ENCODE measurements around the gene CXCL12.
A peak's percentile ranks its signal among the peaks of the same experiment; 100 is the strongest.

CXCL12 gene

DNA sequence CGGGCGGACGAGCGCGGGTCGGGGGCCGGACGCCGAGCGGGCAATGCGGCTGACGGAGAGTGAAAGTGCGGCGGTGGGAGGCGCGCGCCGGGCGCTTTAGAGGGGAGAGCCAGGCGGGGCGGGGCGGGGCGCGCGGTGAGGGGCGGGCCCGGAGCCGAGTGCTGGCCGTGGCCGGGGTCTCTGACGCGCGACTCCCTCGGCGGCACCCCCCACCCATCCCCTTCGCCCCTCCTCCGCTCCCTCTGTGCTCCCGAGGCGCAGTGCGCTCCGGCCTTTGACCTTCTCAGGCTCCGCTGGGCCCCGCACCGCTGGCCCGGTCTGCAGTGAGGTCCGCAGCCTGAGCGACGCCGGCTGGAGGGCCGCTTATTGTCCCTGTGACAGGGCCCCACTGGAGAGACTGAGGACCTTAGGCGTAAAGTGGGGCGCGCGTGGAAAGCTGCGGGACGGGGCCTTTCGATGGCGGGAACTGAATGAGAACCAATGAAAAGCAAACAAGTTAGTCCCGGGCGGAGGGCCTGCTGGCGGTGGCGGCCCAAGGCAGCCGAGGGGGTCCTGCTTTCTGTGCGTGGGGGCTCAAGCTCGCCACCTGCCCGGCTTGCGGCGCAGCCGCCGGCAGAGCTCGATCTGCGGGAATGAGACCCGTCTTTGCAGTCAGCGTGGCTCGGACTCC, at the start of gene CXCL12:
Gene CXCL12 (minus strand): TSS at position 72 of the 670 bp plus-strand sequence. CDS start 92 bp downstream, outside the sequence.
- peak within 1 kb of the TSS; percentile 73 for H3K9ac ChIP-seq (ENCODE audit: low read depth, low read length)
- no peaks in the 10 kb centered on the region for H3K36me3 ChIP-seq (ENCODE audit: insufficient read depth, low read length)
- peaks cover 21% of the 10 kb centered on the region for H3K4me1 ChIP-seq (ENCODE audit: insufficient read depth, low read length)
- no peaks in the 10 kb centered on the region for H3K9me3 ChIP-seq (ENCODE audit: control insufficient read depth, insufficient read depth, low read length)

DNA sequence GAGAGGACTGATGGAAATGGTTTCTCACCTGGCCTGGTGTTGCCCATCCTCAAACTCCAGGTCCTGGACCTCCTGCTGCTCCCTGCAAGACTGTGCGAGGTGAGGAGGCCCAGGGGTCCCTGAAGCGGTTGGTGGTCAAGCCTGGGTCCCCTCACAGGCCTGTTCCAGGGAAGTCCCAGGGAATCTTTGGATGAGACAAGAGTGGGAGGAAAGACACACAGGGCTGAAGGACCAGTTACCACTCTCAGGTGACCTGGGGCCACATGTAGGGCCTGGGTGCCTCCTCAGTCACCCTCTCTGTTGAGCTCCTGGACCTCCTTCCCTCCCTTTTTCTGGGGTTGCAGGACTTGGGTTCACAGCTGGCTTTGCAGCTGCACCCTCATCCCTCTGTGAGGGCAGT, 42.6 kb upstream of the CXCL12 start:
- Histone ChIP-seq H3K9me3 (ENCODE audit: control insufficient read depth, insufficient read depth, low read length) (no peaks in the 10 kb centered on the region), H3K36me3 (ENCODE audit: insufficient read depth, low read length) (no peaks in the 10 kb centered on the region), H3K9ac (ENCODE audit: low read depth, low read length) (no peak overlapping the region), H3K4me1 (ENCODE audit: insufficient read depth, low read length) (no peaks in the 10 kb centered on the region)

DNA sequence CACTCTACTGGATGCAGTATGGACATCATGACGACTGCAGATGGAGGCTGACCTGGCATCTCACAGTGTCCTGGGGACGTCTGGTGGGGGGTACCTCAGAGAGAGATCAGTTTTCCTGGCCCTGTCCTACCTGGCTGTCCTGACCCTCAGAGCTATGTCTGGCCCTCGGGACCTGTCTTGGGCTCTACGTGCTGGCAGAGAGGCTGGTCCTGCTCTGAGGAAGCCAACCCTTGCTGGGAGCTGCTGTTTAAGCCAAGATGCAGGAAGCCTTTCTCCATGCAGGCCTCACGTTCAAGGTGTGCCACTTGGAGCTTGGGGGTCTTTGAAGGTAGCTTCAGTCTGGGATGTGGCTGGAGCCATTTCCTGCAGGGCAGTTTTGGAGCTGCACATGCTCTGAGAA, 42.1 kb upstream of the CXCL12 start:
- H3K9ac ChIP-seq (ENCODE audit: low read depth, low read length), result no peak overlapping the region
- no peaks in the 10 kb centered on the region for H3K36me3 ChIP-seq (ENCODE audit: insufficient read depth, low read length)
- no peaks in the 10 kb centered on the region for H3K9me3 ChIP-seq (ENCODE audit: control insufficient read depth, insufficient read depth, low read length)
- no peaks in the 10 kb centered on the region for H3K4me1 ChIP-seq (ENCODE audit: insufficient read depth, low read length)

GRCh38 chr10:44426247-44427034, 41.5 kb upstream of the CXCL12 start:
- no peaks in the 10 kb centered on the region for H3K9me3 ChIP-seq (ENCODE audit: control insufficient read depth, insufficient read depth, low read length)
- H3K4me1 ChIP-seq (ENCODE audit: insufficient read depth, low read length), result no peaks in the 10 kb centered on the region
- H3K9ac ChIP-seq (ENCODE audit: low read depth, low read length), result no peak overlapping the region
- H3K36me3 ChIP-seq (ENCODE audit: insufficient read depth, low read length), result no peaks in the 10 kb centered on the region

- no peaks in the 10 kb centered on the region for H3K36me3 ChIP-seq (ENCODE audit: insufficient read depth, low read length)
- no peak overlapping the region for H3K9ac ChIP-seq (ENCODE audit: low read depth, low read length)
- no peaks in the 10 kb centered on the region for H3K9me3 ChIP-seq (ENCODE audit: control insufficient read depth, insufficient read depth, low read length)
- no peaks in the 10 kb centered on the region for H3K4me1 ChIP-seq (ENCODE audit: insufficient read depth, low read length)
Measured at GRCh38 chr10:44425466-44425865, 40.6 kb upstream of the CXCL12 start.

DNA sequence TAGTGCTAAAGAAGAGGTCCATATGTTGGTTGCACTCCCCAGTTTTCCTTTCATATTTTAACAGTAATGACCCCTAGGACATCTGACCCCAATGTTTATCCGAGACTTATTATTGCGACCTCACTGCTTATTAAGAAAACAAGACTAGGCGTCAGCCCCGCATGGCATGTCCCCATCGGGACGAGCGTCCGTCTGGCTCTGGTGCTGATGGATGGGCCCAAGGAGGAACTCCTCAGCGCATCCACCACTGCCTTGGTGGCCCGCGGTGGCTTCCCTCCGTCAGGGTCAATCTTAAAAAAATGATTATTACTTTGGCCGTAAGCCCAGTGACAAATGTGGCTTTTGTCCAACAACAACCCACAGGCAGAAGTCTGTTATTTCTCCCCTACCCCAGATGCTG, 40.1 kb upstream of the CXCL12 start:
- no peak overlapping the region for H3K9ac ChIP-seq (ENCODE audit: low read depth, low read length)
- no peaks in the 10 kb centered on the region for H3K9me3 ChIP-seq (ENCODE audit: control insufficient read depth, insufficient read depth, low read length)
- H3K36me3 ChIP-seq (ENCODE audit: insufficient read depth, low read length), result no peaks in the 10 kb centered on the region
- no peaks in the 10 kb centered on the region for H3K4me1 ChIP-seq (ENCODE audit: insufficient read depth, low read length)

- no peaks in the 10 kb centered on the region for H3K36me3 ChIP-seq (ENCODE audit: insufficient read depth, low read length)
- H3K9ac ChIP-seq (ENCODE audit: low read depth, low read length), result no peak overlapping the region
- H3K9me3 ChIP-seq (ENCODE audit: control insufficient read depth, insufficient read depth, low read length), result no peaks in the 10 kb centered on the region
- no peaks in the 10 kb centered on the region for H3K4me1 ChIP-seq (ENCODE audit: insufficient read depth, low read length)
Measured at GRCh38 chr10:44424298-44424697, 39.4 kb upstream of the CXCL12 start.

- Histone ChIP-seq H3K4me1 (ENCODE audit: insufficient read depth, low read length) (no peaks in the 10 kb centered on the region), H3K9me3 (ENCODE audit: control insufficient read depth, insufficient read depth, low read length) (no peaks in the 10 kb centered on the region), H3K36me3 (ENCODE audit: insufficient read depth, low read length) (no peaks in the 10 kb centered on the region), H3K9ac (ENCODE audit: low read depth, low read length) (no peak overlapping the region)
Measured at GRCh38 chr10:44422570-44423101, 37.7 kb upstream of the CXCL12 start.

GRCh38 chr10:44422153-44422552, 37.3 kb upstream of the CXCL12 start:
- no peaks in the 10 kb centered on the region for H3K4me1 ChIP-seq (ENCODE audit: insufficient read depth, low read length)
- H3K9me3 ChIP-seq (ENCODE audit: control insufficient read depth, insufficient read depth, low read length), result no peaks in the 10 kb centered on the region
- H3K9ac ChIP-seq (ENCODE audit: low read depth, low read length), result no peak overlapping the region
- no peaks in the 10 kb centered on the region for H3K36me3 ChIP-seq (ENCODE audit: insufficient read depth, low read length)

GRCh38 chr10:44419790-44420549, 35.1 kb upstream of the CXCL12 start:
- H3K4me1 ChIP-seq (ENCODE audit: insufficient read depth, low read length), result no peaks in the 10 kb centered on the region
- no peaks in the 10 kb centered on the region; the same call in 1 of the 2 replicates for H3K9me3 ChIP-seq (ENCODE audit: control insufficient read depth, insufficient read depth, low read length)
- no peaks in the 10 kb centered on the region for H3K36me3 ChIP-seq (ENCODE audit: insufficient read depth, low read length)
- no peak overlapping the region for H3K9ac ChIP-seq (ENCODE audit: low read depth, low read length)

- H3K36me3 ChIP-seq (ENCODE audit: insufficient read depth, low read length), result no peaks in the 10 kb centered on the region
- H3K9ac ChIP-seq (ENCODE audit: low read depth, low read length), result no peak overlapping the region
- H3K9me3 ChIP-seq (ENCODE audit: control insufficient read depth, insufficient read depth, low read length), result no peaks in the 10 kb centered on the region; the same call in 1 of the 2 replicates
- H3K4me1 ChIP-seq (ENCODE audit: insufficient read depth, low read length), result no peaks in the 10 kb centered on the region
Measured at GRCh38 chr10:44418637-44419036, 33.7 kb upstream of the CXCL12 start.

GRCh38 chr10:44417761-44418160, 32.9 kb upstream of the CXCL12 start:
- H3K9me3 ChIP-seq (ENCODE audit: control insufficient read depth, insufficient read depth, low read length), result no peaks in the 10 kb centered on the region; the same call in 1 of the 2 replicates
- no peaks in the 10 kb centered on the region for H3K36me3 ChIP-seq (ENCODE audit: insufficient read depth, low read length)
- H3K4me1 ChIP-seq (ENCODE audit: insufficient read depth, low read length), result no peaks in the 10 kb centered on the region
- no peak overlapping the region for H3K9ac ChIP-seq (ENCODE audit: low read depth, low read length)

DNA sequence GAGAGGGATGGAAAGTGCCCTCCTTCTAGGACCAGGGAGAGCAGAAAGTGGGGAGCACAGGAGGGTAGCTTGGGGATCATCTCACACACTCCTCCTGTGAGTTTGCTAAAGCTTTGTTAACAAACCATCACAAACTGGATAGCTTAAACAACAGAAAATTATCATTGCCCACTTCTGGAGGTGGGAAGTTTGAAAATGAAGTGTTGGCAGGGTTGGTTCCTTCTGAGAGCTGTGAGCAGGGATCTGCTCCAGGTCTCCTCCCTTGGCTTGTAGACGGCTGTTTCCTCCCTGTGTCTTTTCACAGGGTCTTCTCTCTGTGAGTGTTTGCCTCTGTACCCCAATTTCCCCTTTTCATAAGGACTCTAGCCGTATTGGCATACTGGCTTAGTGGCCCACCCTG, 32.0 kb upstream of the CXCL12 start:
- H3K4me1 ChIP-seq (ENCODE audit: insufficient read depth, low read length), result no peaks in the 10 kb centered on the region
- H3K9ac ChIP-seq (ENCODE audit: low read depth, low read length), result no peak overlapping the region
- no peaks in the 10 kb centered on the region; the same call in 1 of the 2 replicates for H3K9me3 ChIP-seq (ENCODE audit: control insufficient read depth, insufficient read depth, low read length)
- no peaks in the 10 kb centered on the region for H3K36me3 ChIP-seq (ENCODE audit: insufficient read depth, low read length)

- H3K36me3 ChIP-seq (ENCODE audit: insufficient read depth, low read length), result no peaks in the 10 kb centered on the region
- H3K9me3 ChIP-seq (ENCODE audit: control insufficient read depth, insufficient read depth, low read length), result no peaks in the 10 kb centered on the region; the same call in 1 of the 2 replicates
- no peak overlapping the region for H3K9ac ChIP-seq (ENCODE audit: low read depth, low read length)
- H3K4me1 ChIP-seq (ENCODE audit: insufficient read depth, low read length), result no peaks in the 10 kb centered on the region
Measured at GRCh38 chr10:44416021-44416771, 31.3 kb upstream of the CXCL12 start.

Measured in ES-I3 (cell line).